HepG2 (cell line): ENCODE results near the gene NAIF1. TPM values are rescaled to one million over a fixed set of nuclear protein-coding genes. Genes with fewer than 3 reads are reported as not detected.

Experiments used
- HOMEZ ChIP-seq: IDR thresholded peaks from 2 replicates; pipeline ENCODE4 v1.6.1; 2016; ENCODE audit warnings: low read depth
- KLF16 ChIP-seq, 2 experiments: sonication (generic) in 1 of 2; formaldehyde crosslinking in 1 of 2; IDR thresholded peaks; 2 replicates each; pipeline versions ENCODE4 v1.6.1 to v1.8.0; 2016 to 2023; ENCODE audit warnings: missing genetic modification reagents in 2 of 2, missing compliant biosample characterization in 1 of 2
- KLF6 ChIP-seq: IDR thresholded peaks from 2 replicates; pipeline ENCODE4 v1.8.0; 2016; ENCODE audit warnings: missing biosample characterization, missing genetic modification reagents
- MED1 ChIP-seq: sonication (generic); formaldehyde crosslinking; IDR thresholded peaks from 2 replicates; pipeline ENCODE4 v1.4.0; 2020; ENCODE audit warnings: missing genetic modification reagents
- MEIS1 ChIP-seq: sonication (generic); formaldehyde crosslinking; IDR thresholded peaks from 2 replicates; pipeline ENCODE4 v1.9.0; 2021; ENCODE audit warnings: mild to moderate bottlenecking, missing genetic modification reagents, moderate library complexity, borderline replicate concordance
- MTA1 ChIP-seq: sonication (generic); formaldehyde crosslinking; IDR thresholded peaks from 2 replicates; pipeline ENCODE4 v1.4.0; 2020; ENCODE audit warnings: missing genetic modification reagents, mild to moderate bottlenecking, borderline replicate concordance
- NFRKB ChIP-seq: fragments of 450-650 bp; IDR thresholded peaks from 2 replicates; pipeline ENCODE4 v1.6.1; 2017
- PHF8 ChIP-seq: sonication (generic); formaldehyde crosslinking; IDR thresholded peaks from 2 replicates; pipeline ENCODE4 v1.5.0; 2020; ENCODE audit warnings: missing genetic modification reagents
- SALL1 ChIP-seq: sonication (generic); formaldehyde crosslinking; IDR thresholded peaks from 2 replicates; pipeline ENCODE4 v1.8.0; 2022; ENCODE audit warnings: mild to moderate bottlenecking, missing genetic modification reagents
- SETDB1 ChIP-seq: sonication (generic); formaldehyde crosslinking; IDR thresholded peaks from 2 replicates; pipeline ENCODE4 v1.5.1; 2020; ENCODE audit warnings: missing genetic modification reagents, mild to moderate bottlenecking, borderline replicate concordance
- TBX2 ChIP-seq: sonication (generic); formaldehyde crosslinking; IDR thresholded peaks from 2 replicates; pipeline ENCODE4 v1.5.0; 2020; ENCODE audit warnings: missing genetic modification reagents, mild to moderate bottlenecking, borderline replicate concordance
- TOPORS ChIP-seq: sonication (generic); formaldehyde crosslinking; IDR thresholded peaks from 2 replicates; pipeline ENCODE4 v1.8.0; 2023; ENCODE audit warnings: mild to moderate bottlenecking, missing genetic modification reagents
- TRIM22 ChIP-seq: fragments of 450-650 bp; IDR thresholded peaks from 2 replicates; pipeline ENCODE4 v1.6.1; 2017
- ZBTB7B ChIP-seq: sonication (generic); formaldehyde crosslinking; IDR thresholded peaks from 2 replicates; pipeline ENCODE4 v1.4.0; 2020; ENCODE audit warnings: missing genetic modification reagents
- ZNF282 ChIP-seq: fragments of 450-650 bp; IDR thresholded peaks from 2 replicates; pipeline ENCODE4 v1.6.1; 2018; ENCODE audit not compliant: partially characterized antibody
- ZNF574 ChIP-seq: sonication (generic); formaldehyde crosslinking; IDR thresholded peaks from 2 replicates; pipeline ENCODE4 v1.4.0; 2020; ENCODE audit warnings: missing genetic modification reagents
- ZNF639 ChIP-seq: conservative IDR thresholded peaks from 2 replicates; pipeline ENCODE4 v1.6.1; 2018; ENCODE audit warnings: missing genetic modification reagents
- polyA plus RNA-seq, 8 experiments: library from polyadenylated mRNA; depleted of rRNA in 3 of 8; stranded (reverse) in 7 of 8; unstranded in 1 of 8; fragments of >200 nt; fragmentation: Illumina TruSeq in 4 of 8; extraction: Trizol in 4 of 8; gene quantifications; 2 replicates each; pipeline versions ENCODE4 v1.2.1 to v1.2.3, GENCODE V29; 2011 to 2016; ENCODE audit warnings: low read depth in 4 of 8, missing spikeins in 1 of 8, mixed read lengths in 1 of 8; ENCODE audit not compliant: insufficient read depth in 1 of 8
- total RNA-seq, 5 experiments: library from RNA; depleted of rRNA; stranded (reverse); fragments of >200 nt; fragmentation: Illumina TruSeq; extraction: Trizol; gene quantifications; 2 replicates each; pipeline ENCODE4 v1.2.3, GENCODE V29; 2016; ENCODE audit warnings: low read depth in 1 of 5
- TF ChIP-seq, protein P1 (sequence below): sonication (generic); formaldehyde crosslinking; conservative IDR thresholded peaks from 2 replicates; pipeline ENCODE4 v1.8.0; 2022; ENCODE audit warnings: missing genetic modification reagents
- TF ChIP-seq, protein P2 (sequence below): sonication (generic); formaldehyde crosslinking; IDR thresholded peaks from 2 replicates; pipeline ENCODE4 v1.8.1; 2023; ENCODE audit warnings: mild to moderate bottlenecking, inconsistent platforms, moderate library complexity, missing genetic modification reagents, borderline replicate concordance

NAIF1 gene
- total and polyA plus RNA-seq, 2 of the 13 experiments (the other 11 are each of a cell fraction or from before 2014, with no cell fraction given), result 6.0 to 6.9 TPM

GRCh38 chr9:128115187-128116103 is 48.3 kb upstream of the NAIF1 start (continued):
- TF ChIP-seq, protein P1, sequence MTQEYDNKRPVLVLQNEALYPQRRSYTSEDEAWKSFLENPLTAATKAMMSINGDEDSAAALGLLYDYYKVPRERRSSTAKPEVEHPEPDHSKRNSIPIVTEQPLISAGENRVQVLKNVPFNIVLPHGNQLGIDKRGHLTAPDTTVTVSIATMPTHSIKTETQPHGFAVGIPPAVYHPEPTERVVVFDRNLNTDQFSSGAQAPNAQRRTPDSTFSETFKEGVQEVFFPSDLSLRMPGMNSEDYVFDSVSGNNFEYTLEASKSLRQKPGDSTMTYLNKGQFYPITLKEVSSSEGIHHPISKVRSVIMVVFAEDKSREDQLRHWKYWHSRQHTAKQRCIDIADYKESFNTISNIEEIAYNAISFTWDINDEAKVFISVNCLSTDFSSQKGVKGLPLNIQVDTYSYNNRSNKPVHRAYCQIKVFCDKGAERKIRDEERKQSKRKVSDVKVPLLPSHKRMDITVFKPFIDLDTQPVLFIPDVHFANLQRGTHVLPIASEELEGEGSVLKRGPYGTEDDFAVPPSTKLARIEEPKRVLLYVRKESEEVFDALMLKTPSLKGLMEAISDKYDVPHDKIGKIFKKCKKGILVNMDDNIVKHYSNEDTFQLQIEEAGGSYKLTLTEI (CRISPR knock-in tag), result no peak
- TF ChIP-seq TRIM22 (no peak), KLF16 (CRISPR knock-in tag; IDR thresholded peaks at IDR 0.05) (peak in 1 of 2 experiments; percentile 93; a peak in 2 of 4 replicates), ZNF282 (no peak), SALL1 (peak; percentile 97), ZNF639 (CRISPR knock-in tag) (peak; percentile 71; the same call in 1 of the 2 replicates), ZNF574 (CRISPR knock-in tag) (peak; percentile 75), SETDB1 (CRISPR knock-in tag) (no peak), MTA1 (CRISPR knock-in tag) (peak; percentile 99), TBX2 (peak; percentile 100), ZBTB7B (CRISPR knock-in tag) (peak; percentile 60), MED1 (CRISPR knock-in tag) (peak; percentile 99), NFRKB (no peak), KLF6 (CRISPR knock-in tag) (0 out of 2 replicates have a peak, but pooled peaks have one; percentile 70), TOPORS (no peak), PHF8 (peak; percentile 53), HOMEZ (CRISPR knock-in tag) (peak; percentile 74), MEIS1 (CRISPR knock-in tag) (peak; percentile 97; the same call in 1 of the 2 replicates)
- TF ChIP-seq, protein P2, sequence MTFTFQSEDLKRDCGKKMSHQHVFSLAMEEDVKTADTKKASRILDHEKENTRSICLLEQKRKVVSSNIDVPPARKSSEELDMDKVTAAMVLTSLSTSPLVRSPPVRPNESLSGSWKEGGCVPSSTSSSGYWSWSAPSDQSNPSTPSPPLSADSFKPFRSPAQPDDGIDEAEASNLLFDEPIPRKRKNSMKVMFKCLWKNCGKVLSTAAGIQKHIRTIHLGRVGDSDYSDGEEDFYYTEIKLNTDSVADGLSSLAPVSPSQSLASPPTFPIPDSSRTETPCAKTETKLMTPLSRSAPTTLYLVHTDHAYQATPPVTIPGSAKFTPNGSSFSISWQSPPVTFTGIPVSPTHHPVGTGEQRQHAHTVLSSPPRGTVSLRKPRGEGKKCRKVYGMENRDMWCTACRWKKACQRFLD (CRISPR knock-in tag), result no peak
